Kidney (tissue), 14 donors: Measurements from ENCODE around the gene MAGI1. TPM values are rescaled to one million over a fixed set of nuclear protein-coding genes. Genes with fewer than 3 reads are reported as not detected.
A peak's percentile ranks its signal among the peaks of the same experiment; 100 is the strongest.

ENCODE experiments used
- DNase-seq, 5 donors: peaks; one replicate each; pipeline ENCODE4 v3.0.0-alpha.2; 2013 to 2020
- FAIRE-seq: peaks from 2 replicates; lab custom pipeline; 2012; peaks lifted over from hg19 to GRCh38; lab: Jason Lieb, UNC
- H3K27ac ChIP-seq, 2 donors: one replicate each; pipeline ENCODE4 v1.7.0; 2013; ENCODE audit warnings: low read depth in 2 of 2, low read length in 2 of 2, inconsistent platforms in 1 of 2
- H3K27me3 ChIP-seq: one replicate; pipeline ENCODE4 v1.7.1; 2013; ENCODE audit warnings: low read length, inconsistent platforms; ENCODE audit not compliant: control insufficient read depth, insufficient read depth
- H3K36me3 ChIP-seq, 3 donors: one replicate each; pipeline versions ENCODE4 v1.7.0 to v1.7.1; 2013; ENCODE audit warnings: low read length in 3 of 3, control low read depth in 1 of 3, inconsistent platforms in 1 of 3; ENCODE audit not compliant: insufficient read depth in 3 of 3, control insufficient read depth in 2 of 3
- H3K4me1 ChIP-seq, 3 donors: one replicate each; pipeline versions ENCODE4 v1.7.0 to v1.7.1; 2013; ENCODE audit warnings: low read length in 3 of 3, inconsistent platforms in 1 of 3, low read depth in 1 of 3; ENCODE audit not compliant: control insufficient read depth in 2 of 3, insufficient read depth in 2 of 3
- H3K4me3 ChIP-seq, 3 donors: one replicate each; pipeline versions ENCODE4 v1.7.0 to v1.8.1; 2013; ENCODE audit warnings: low read length in 3 of 3, control low read depth in 1 of 3, inconsistent platforms in 1 of 3
- H3K9ac ChIP-seq, 3 donors: one replicate each; pipeline versions ENCODE4 v1.7.0 to v1.7.1; 2013; ENCODE audit warnings: low read length in 3 of 3, control low read depth in 1 of 3, inconsistent platforms in 1 of 3
- H3K9me3 ChIP-seq, 3 donors: one replicate each; pipeline versions ENCODE4 v1.7.0 to v1.7.1; 2013; ENCODE audit warnings: low read length in 3 of 3, control low read depth in 1 of 3, inconsistent platforms in 1 of 3; ENCODE audit not compliant: control insufficient read depth in 2 of 3, insufficient read depth in 1 of 3
- intact Hi-C: fragments of 100-400 bp; cut with DNase I; formaldehyde crosslinking; loops from one replicate; pipeline ENCODE4 v1.11.1; 2022
- polyA plus RNA-seq: library from polyadenylated mRNA; stranded (reverse); fragments of 350-450 nt; fragmentation: Illumina TruSeq; extraction: RNeasy Lipid Tissue Mini Kit (QIAGEN cat#74804); gene quantifications from one replicate; pipeline ENCODE4 v1.2.3, GENCODE V29; 2014; ENCODE audit warnings: low read depth, low replicate concordance; ENCODE audit not compliant: insufficient read depth
- total RNA-seq: library from RNA; stranded (reverse); fragmentation: NEBNext Ultra II Directional; extraction: Animal tissue kit (Norgen Biotek cat#: 25700); gene quantifications from one replicate; pipeline ENCODE4 v1.2.1, GENCODE V29; 2021
- TF ChIP-seq, protein P1 (sequence below): IDR thresholded peaks from 3 replicates; pipeline ENCODE4 v1.5.1; 2012; ENCODE audit warnings: mild to moderate bottlenecking, moderate library complexity, borderline replicate concordance; ENCODE audit not compliant: insufficient read depth; ENCODE audit errors: extremely low read depth
- donor health status: control.
- donor health status: control.
- donor health status: control.
- donor health status: control.
- donor health status: control.
- donor health status: DM: yes; HTN: yes; CAD: no.
- donor health status: Normal renal cell carcinoma (clear cell type).

The MAGI1 gene
- total and polyA plus RNA-seq, 2 donors from 2014 or later: 8.2 to 42.8 TPM

DNA sequence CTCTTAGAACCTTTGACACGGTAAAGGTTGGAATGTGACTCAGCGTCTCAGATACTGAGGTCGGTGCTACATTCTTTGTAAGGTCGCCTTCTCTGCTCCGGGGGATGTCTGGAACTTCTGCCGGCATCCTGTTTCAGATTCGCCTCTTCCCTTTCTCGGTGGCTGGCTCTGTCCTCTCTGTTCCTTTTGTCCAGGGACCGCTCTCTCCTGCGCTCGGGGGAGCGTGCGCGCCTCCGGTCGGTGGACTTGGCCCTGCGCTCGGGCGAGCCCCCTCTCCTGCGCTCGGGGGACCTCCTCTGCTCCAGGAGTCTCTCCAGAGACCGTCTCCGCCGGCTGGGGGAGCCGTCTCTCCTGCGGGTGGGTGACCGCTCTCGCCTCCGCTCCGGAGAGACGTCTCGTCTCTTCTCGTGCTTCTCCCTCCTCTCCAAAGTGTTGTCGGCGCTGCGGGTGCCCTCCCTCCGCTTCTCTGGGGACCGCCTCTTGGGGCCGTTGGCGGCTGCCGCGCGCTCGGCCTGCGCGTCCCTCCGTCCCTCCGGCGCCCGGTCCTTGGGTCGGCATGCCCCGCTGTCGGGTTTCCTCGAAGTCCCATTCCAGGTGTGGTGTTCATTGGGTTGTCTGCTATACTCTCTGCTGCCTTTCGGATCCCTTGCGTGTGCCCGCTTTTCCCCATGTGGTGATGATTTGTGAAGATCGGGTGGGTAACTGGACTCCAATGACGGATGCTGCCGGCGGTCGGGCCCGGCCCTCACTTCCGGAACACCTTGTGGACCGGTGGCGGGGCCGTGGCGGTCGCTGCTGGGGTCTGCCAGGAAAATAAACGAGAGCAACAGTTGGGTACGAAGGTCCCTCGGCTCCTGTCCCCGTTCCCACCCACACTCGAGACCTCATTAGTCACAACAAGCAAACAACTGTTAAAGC lies 682.1 kb downstream of the MAGI1 start:
- peak overlapping the region in 1 of 3 donors; percentile 13 for H3K9ac ChIP-seq
- H3K9me3 ChIP-seq: no peaks in the 10 kb centered on the region
- intact Hi-C loops: no loop called here
- peak overlapping the region; percentile 52 to 63 (median 55) for H3K4me3 ChIP-seq
- H3K27me3 ChIP-seq: no peaks in the 10 kb centered on the region
- H3K36me3 ChIP-seq: peaks cover 0 to 9% (median 4%) of the 10 kb centered on the region in 3 donors
- H3K4me1 ChIP-seq: peaks cover 0 to 5% (median 0%) of the 10 kb centered on the region in 3 donors
- FAIRE-seq: no peak
- peak; percentile 72 to 84 (median 75) for DNase-seq
- TF ChIP-seq, protein P1, sequence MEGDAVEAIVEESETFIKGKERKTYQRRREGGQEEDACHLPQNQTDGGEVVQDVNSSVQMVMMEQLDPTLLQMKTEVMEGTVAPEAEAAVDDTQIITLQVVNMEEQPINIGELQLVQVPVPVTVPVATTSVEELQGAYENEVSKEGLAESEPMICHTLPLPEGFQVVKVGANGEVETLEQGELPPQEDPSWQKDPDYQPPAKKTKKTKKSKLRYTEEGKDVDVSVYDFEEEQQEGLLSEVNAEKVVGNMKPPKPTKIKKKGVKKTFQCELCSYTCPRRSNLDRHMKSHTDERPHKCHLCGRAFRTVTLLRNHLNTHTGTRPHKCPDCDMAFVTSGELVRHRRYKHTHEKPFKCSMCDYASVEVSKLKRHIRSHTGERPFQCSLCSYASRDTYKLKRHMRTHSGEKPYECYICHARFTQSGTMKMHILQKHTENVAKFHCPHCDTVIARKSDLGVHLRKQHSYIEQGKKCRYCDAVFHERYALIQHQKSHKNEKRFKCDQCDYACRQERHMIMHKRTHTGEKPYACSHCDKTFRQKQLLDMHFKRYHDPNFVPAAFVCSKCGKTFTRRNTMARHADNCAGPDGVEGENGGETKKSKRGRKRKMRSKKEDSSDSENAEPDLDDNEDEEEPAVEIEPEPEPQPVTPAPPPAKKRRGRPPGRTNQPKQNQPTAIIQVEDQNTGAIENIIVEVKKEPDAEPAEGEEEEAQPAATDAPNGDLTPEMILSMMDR: no peak
- no peak overlapping the region for H3K27ac ChIP-seq

DNA sequence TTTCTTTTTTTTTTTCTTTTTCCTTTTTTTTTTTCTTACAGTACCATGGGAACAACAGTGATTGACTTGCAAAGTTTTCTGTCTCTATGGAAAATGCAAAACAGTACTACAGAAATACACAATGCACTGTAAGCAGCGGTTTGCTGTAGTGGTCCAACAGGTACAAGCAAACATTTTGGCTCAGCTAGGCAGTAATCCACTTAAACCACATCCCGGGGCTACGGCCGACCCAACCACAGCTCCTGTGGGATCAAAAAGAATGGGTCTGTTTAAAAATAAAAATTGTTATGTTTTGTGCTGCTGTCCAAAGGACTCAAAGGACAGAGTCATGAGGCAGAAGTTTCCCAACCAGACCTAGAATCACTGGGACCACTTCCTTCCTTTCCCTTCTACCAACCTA lies 683.8 kb downstream of the MAGI1 start:
- FAIRE-seq: no peak

DNA sequence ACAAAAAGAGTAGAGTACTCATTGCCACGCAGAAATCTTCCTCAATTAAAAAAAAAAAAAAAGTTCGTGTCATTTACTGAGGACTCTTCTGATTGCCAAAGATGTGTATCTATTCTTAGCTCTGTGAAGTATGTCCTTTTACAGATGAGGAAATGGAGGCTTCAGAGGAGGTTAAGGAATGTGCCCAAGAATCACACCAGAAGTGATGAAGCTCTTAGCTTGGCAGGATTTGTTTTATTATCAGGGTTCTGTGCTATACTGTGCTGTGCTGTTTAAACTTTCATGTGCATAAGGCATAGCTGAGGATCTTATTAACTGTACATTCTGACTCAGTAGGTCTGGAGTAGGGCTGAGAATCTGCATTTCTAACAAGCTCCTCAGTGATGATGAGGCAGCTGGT lies 685.8 kb downstream of the MAGI1 start:
- Histone ChIP-seq H3K9ac (no peak overlapping the region), H3K27me3 (no peaks in the 10 kb centered on the region), H3K4me3 (no peak overlapping the region), H3K27ac (no peak overlapping the region), H3K36me3 (no peaks in the 10 kb centered on the region), H3K9me3 (no peaks in the 10 kb centered on the region), H3K4me1 (peaks cover 0 to 8% (median 0%) of the 10 kb centered on the region in 3 donors)
- TF ChIP-seq, protein P1: no peak
- DNase-seq: no peak
- FAIRE-seq: no peak
- intact Hi-C loops: no loop called here

More for the DNA sequence above, 683.8 kb downstream of the MAGI1 start:
- H3K9me3 ChIP-seq: no peaks in the 10 kb centered on the region
- no peak overlapping the region for H3K27ac ChIP-seq
- peaks cover 0 to 8% (median 0%) of the 10 kb centered on the region in 3 donors for H3K4me1 ChIP-seq
- no peak for DNase-seq
- TF ChIP-seq, protein P1: no peak
- intact Hi-C loops: no loop called here
- H3K36me3 ChIP-seq: no peaks in the 10 kb centered on the region
- no peak overlapping the region for H3K9ac ChIP-seq
- H3K27me3 ChIP-seq: no peaks in the 10 kb centered on the region
- no peak overlapping the region for H3K4me3 ChIP-seq
